DMS114 treated with DMSO at 0.1 percent for 48 hours (cell line): ENCODE data around the gene FAM83B.
"Not testable (repeated sequence)": the region's sequence is repeated elsewhere in the genome, so short reads cannot be mapped to it uniquely, and the experiment has no call there.

Experiments used
- DNase-seq: peaks from one replicate; lab custom pipeline; 2025; ENCODE audit not compliant: unreplicated experiment; lab: John Stamatoyannopoulos, UW

FAM83B gene

GRCh38 chr6:54970337-54970736, 123.8 kb downstream of the FAM83B start:
- no peak for DNase-seq

GRCh38 chr6:54971825-54972224, 125.3 kb downstream of the FAM83B start:
- no peak for DNase-seq

- DNase-seq: not testable (repeated sequence)
Measured at GRCh38 chr6:54979161-54979560, 132.6 kb downstream of the FAM83B start.

- DNase-seq: no peak
Measured at GRCh38 chr6:54980511-54981275, 134.1 kb downstream of the FAM83B start.

- no peak for DNase-seq
Measured at GRCh38 chr6:54981276-54981609, 134.7 kb downstream of the FAM83B start.

- DNase-seq: no peak
Measured at GRCh38 chr6:54981647-54982046, 135.1 kb downstream of the FAM83B start.

- DNase-seq: no peak
Measured at GRCh38 chr6:54987633-54988290, 141.2 kb downstream of the FAM83B start.

GRCh38 chr6:54988576-54988975, 142.0 kb downstream of the FAM83B start:
- DNase-seq: no peak

- no peak for DNase-seq
Measured at GRCh38 chr6:54990001-54990400, 143.4 kb downstream of the FAM83B start.
